Right cardiac atrium (tissue), 5 donors: ENCODE results near the gene BIRC3. TPM values are rescaled to one million over a fixed set of nuclear protein-coding genes. Genes with fewer than 3 reads are reported as not detected.
"Not testable (repeated sequence)": the region's sequence is repeated elsewhere in the genome, so short reads cannot be mapped to it uniquely, and the experiment has no call there.

Experiments used
- ATAC-seq, 2 donors: fragments of 200-7000 bp; cut with Tn5 transposase; one replicate each; pipeline versions ENCODE4 v1.8.0 to v1.9.1; 2020; ENCODE audit warnings: moderate library complexity in 2 of 2, mild to moderate bottlenecking in 1 of 2
- DNase-seq, 3 donors: peaks; one replicate each; pipeline ENCODE4 v3.0.0-alpha.2; 2020
- H3K27ac ChIP-seq: one replicate; pipeline ENCODE4 v1.5.1; 2013; ENCODE audit warnings: mild to moderate bottlenecking, low read length, control low read depth, moderate library complexity
- H3K27me3 ChIP-seq: one replicate; pipeline ENCODE4 v1.6.1; 2013; ENCODE audit not compliant: control insufficient read depth, insufficient read depth
- H3K4me1 ChIP-seq: one replicate; pipeline ENCODE4 v1.6.1; 2013; ENCODE audit warnings: low read length; ENCODE audit not compliant: control insufficient read depth, insufficient read depth
- H3K4me3 ChIP-seq: one replicate; pipeline ENCODE4 v1.5.1; 2013; ENCODE audit warnings: low read length, control low read depth
- H3K9me3 ChIP-seq: one replicate; pipeline ENCODE4 v1.6.1; 2013; ENCODE audit warnings: low read length; ENCODE audit not compliant: control insufficient read depth
- WGBS: extraction: QIAGEN DNeasy Blood & Tissue Kit; methylation state at CpG from one replicate; pipeline ENCODE4 v1.1.7; 2013; 5-methylcytosine and 5-hydroxymethylcytosine counted together
- intact Hi-C, 4 donors: fragments of 100-400 bp; cut with DNase I; formaldehyde crosslinking; loops; one replicate each; pipeline versions ENCODE4 v1.11.0 to v1.14.0; 2022 to 2023
- polyA plus RNA-seq: library from polyadenylated mRNA; stranded (reverse); fragments of 200-250 nt; gene quantifications from one replicate; pipeline ENCODE4 v1.2.3, GENCODE V29; 2013
- total RNA-seq, 4 donors: library from RNA; stranded (reverse); fragmentation: NEBNext Ultra II Directional; extraction: Animal tissue kit (Norgen Biotek cat#: 25700); gene quantifications; one replicate each; pipeline ENCODE4 v1.2.1, GENCODE V29; 2021
- donor health status: healthy with polysubstance abuse.
- donor health status: DM: no; HTN: yes; CAD: no.
- donor health status: DM: no; HTN: no; CAD: no.
- donor health status: DM: no; HTN: yes; CAD: no; lungs with severe emphysema.
- donor health status: DM: yes; HTN: yes; CAD: no.

Gene BIRC3
- total and polyA plus RNA-seq, 5 donors = 6.2 to 11.9 (median 11.6) TPM

GRCh38 chr11:102293873-102294601 is 23.2 kb upstream of the BIRC3 start:
- intact Hi-C loops = loop anchor here in 2 of 4 donors (5.0 kb wide), 2 partner anchors 48 to 373 kb away; no protein-coding TSS in a partner anchor
- Histone ChIP-seq H3K4me1 (no peaks in the 10 kb centered on the region), H3K4me3 (no peak overlapping the region), H3K27me3 (no peaks in the 10 kb centered on the region), H3K27ac (no peak overlapping the region), H3K9me3 (no peaks in the 10 kb centered on the region)
- DNase-seq = no peak
- 26% methylated on average over 6 of the region's 6 CpGs for WGBS
- ATAC-seq = peak; percentile 62 to 74

- WGBS = 83% methylated on average over 2 of the region's 2 CpGs
- intact Hi-C loops = no loop called here
- DNase-seq = no peak
- H3K27me3 ChIP-seq = no peaks in the 10 kb centered on the region
- no peaks in the 10 kb centered on the region for H3K9me3 ChIP-seq
- H3K4me3 ChIP-seq = no peak overlapping the region
- no peaks in the 10 kb centered on the region for H3K4me1 ChIP-seq
- H3K27ac ChIP-seq = no peak overlapping the region
- no peak for ATAC-seq
Measured at GRCh38 chr11:102295045-102295444, 22.2 kb upstream of the BIRC3 start.

GRCh38 chr11:102296757-102297156 is 20.5 kb upstream of the BIRC3 start:
- ATAC-seq, DNase-seq, H3K27ac ChIP-seq, H3K9me3 ChIP-seq, H3K4me3 ChIP-seq, intact Hi-C loops, H3K4me1 ChIP-seq, H3K27me3 ChIP-seq: not testable (repeated sequence)
- WGBS = 84% methylated on average over 4 of the region's 4 CpGs

GRCh38 chr11:102300837-102301236 is 16.4 kb upstream of the BIRC3 start:
- DNase-seq, H3K4me3 ChIP-seq, H3K27me3 ChIP-seq, intact Hi-C loops, H3K9me3 ChIP-seq, H3K27ac ChIP-seq, H3K4me1 ChIP-seq, ATAC-seq: not testable (repeated sequence)
- WGBS = 70% methylated on average over 2 of the region's 2 CpGs

GRCh38 chr11:102302241-102302640 is 15.0 kb upstream of the BIRC3 start:
- Histone ChIP-seq H3K9me3 (no peaks in the 10 kb centered on the region), H3K4me3 (no peak overlapping the region), H3K27ac (no peak overlapping the region), H3K27me3 (no peaks in the 10 kb centered on the region), H3K4me1 (no peaks in the 10 kb centered on the region)
- DNase-seq (no peak), ATAC-seq (no peak)
- 81% methylated on average over 1 of the region's 1 CpG for WGBS
- intact Hi-C loops = no loop called here

GRCh38 chr11:102304686-102305085 is 12.6 kb upstream of the BIRC3 start:
- DNase-seq (no peak), ATAC-seq (no peak)
- Histone ChIP-seq H3K4me3 (no peak overlapping the region), H3K4me1 (no peaks in the 10 kb centered on the region), H3K27me3 (no peaks in the 10 kb centered on the region), H3K27ac (no peak overlapping the region), H3K9me3 (no peaks in the 10 kb centered on the region)
- intact Hi-C loops = no loop called here
- WGBS = 92% methylated on average over 4 of the region's 4 CpGs

GRCh38 chr11:102305352-102306047 is 11.8 kb upstream of the BIRC3 start:
- no peak for ATAC-seq
- H3K4me1 ChIP-seq = no peaks in the 10 kb centered on the region
- no peaks in the 10 kb centered on the region for H3K9me3 ChIP-seq
- H3K27me3 ChIP-seq = no peaks in the 10 kb centered on the region
- H3K27ac ChIP-seq = peak overlapping the region; percentile 13
- no peak overlapping the region for H3K4me3 ChIP-seq
- WGBS = 62% methylated on average over 3 of the region's 3 CpGs
- no peak for DNase-seq
- intact Hi-C loops = no loop called here

- Histone ChIP-seq H3K9me3 (no peaks in the 10 kb centered on the region), H3K27ac (peak overlapping the region; percentile 13), H3K4me3 (no peak overlapping the region), H3K27me3 (no peaks in the 10 kb centered on the region), H3K4me1 (no peaks in the 10 kb centered on the region)
- WGBS = 78% methylated on average over 5 of the region's 5 CpGs
- intact Hi-C loops = no loop called here
- peak in 1 of 2 donors; percentile 49 for ATAC-seq
- DNase-seq = no peak
Measured at GRCh38 chr11:102306048-102306597, 11.2 kb upstream of the BIRC3 start.

- DNase-seq (no peak), ATAC-seq (peak in 1 of 2 donors; percentile 22)
- H3K27ac ChIP-seq = no peak overlapping the region
- H3K4me3 ChIP-seq = no peak overlapping the region
- H3K9me3 ChIP-seq = no peaks in the 10 kb centered on the region
- H3K4me1 ChIP-seq = no peaks in the 10 kb centered on the region
- intact Hi-C loops = no loop called here
- H3K27me3 ChIP-seq = no peaks in the 10 kb centered on the region
- 28% methylated on average over 9 of the region's 9 CpGs for WGBS
Measured at GRCh38 chr11:102306817-102307726, 10.2 kb upstream of the BIRC3 start.

- intact Hi-C loops = no loop called here
- H3K27me3 ChIP-seq = no peaks in the 10 kb centered on the region
- ATAC-seq (no peak), DNase-seq (no peak)
- H3K27ac ChIP-seq = no peak overlapping the region
- no peaks in the 10 kb centered on the region for H3K9me3 ChIP-seq
- H3K4me3 ChIP-seq = no peak overlapping the region
- no peaks in the 10 kb centered on the region for H3K4me1 ChIP-seq
Measured at GRCh38 chr11:102307727-102308038, 9.6 kb upstream of the BIRC3 start.
